GM10847 (cell line): ENCODE data around the gene INSRR.

Experiments used
- POLR2A ChIP-seq: IDR thresholded peaks from 2 replicates; pipeline ENCODE4 v1.6.1; 2011; ENCODE audit not compliant: insufficient read length; ENCODE audit errors: extremely low read depth

INSRR gene

DNA sequence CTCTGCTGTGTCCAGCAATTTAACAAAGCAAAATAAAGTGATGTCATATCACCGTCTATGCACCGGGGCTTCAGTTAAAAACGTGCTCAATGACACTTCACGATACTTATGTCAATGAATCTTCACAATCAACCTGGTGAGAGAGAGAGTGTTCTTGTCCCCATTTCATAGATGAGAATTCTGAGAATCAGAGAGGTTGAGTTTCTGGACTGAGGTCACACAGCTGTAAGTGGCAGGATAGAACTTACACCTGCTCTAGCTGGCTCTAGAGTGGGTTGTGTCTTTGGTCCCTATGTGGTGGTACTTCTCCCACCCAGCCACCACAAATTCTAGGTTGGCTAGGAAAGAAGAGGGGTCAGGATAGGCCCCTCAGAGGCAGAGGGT is 6.9 kb upstream of the INSRR start:
- TF ChIP-seq POLR2A = no peak

DNA sequence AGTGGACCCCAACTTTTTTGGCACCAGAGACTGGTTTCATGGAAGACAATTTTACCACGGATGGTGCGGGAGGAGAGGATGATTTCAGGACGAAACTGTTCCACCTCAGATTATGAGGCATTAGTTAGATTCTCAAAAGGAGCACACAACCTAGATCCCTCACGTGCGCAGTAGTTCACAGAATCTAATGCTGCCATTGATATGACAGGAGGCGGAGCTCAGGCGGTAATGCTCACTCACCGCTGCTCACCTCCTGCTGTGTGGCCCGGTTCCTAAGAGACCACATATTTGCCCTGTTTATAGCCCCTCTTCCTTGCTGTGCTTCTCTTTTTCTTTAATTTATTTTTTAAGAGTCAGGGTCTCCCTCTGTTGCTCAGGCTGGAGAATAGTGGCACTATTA is 6.3 kb upstream of the INSRR start:
- TF ChIP-seq POLR2A = no peak

DNA sequence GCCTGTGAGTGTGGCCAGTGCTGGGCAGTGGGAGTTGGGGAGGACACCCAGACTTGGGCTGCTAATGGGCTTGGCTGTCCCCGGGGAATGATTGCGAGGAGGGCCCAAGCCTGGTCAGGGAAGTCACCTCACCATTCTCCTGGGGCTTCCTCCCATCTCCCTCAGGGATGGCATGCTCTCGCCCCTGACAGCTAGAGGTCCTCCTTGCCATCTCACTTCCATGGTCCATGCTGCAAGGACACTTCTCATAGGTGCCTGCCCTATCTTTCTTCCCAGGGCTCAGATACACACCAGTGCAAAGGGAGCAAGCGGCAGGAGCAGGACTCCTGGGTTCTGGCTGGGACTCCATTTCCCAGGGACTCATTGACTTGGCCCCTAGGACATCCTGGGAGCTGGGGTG is 5.9 kb upstream of the INSRR start:
- TF ChIP-seq POLR2A = no peak

DNA sequence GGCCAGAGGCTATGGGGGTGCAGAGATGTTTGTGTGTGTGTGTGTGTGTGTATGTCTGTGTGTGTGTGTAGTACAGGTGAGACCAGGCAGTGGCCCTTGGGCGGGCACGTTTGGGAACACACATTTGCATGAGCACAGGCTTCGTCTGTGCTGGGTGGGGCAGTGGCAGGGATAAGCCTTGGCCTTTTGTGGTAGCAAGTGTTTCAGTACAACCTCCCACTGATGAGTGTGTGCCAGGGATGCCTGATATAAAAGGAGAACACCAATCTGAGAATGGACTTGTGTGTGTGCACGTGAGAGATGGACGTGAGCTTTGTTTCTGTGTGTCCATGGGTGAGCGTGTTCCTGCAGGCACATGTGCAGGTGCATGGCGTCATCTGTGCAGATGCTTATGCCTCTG is 4.7 kb upstream of the INSRR start:
- no peak for TF ChIP-seq POLR2A

DNA sequence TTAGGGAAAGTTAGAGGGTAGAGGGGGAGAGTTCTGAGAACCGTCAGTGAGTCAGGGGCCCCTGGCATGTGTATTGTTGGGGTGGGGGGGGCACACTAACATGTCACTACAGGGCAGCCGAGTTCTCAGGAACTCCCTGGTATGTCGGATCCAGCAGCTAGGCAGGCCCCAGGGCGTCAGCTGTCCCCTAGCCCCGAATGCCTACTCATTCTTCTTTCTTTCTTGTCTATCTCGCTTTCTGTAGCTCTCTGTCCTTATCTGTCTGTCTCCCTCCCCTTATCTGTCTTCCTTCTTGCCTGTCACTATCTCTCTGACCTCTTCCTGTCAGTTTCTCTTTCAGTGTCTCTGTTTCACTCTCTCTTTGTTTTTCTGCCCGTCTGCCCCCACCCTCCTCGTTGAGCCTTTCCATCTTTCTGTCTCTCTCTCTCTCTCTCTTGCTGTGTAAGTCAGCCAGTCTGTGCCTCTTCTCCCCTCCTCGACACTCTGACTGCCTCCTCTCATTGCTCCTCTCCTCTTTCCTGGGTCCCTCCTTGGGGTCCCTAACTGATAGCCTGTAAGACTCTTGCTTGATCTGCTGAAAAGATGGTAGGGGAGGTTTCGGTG is 4.2 kb upstream of the INSRR start:
- no peak for TF ChIP-seq POLR2A

DNA sequence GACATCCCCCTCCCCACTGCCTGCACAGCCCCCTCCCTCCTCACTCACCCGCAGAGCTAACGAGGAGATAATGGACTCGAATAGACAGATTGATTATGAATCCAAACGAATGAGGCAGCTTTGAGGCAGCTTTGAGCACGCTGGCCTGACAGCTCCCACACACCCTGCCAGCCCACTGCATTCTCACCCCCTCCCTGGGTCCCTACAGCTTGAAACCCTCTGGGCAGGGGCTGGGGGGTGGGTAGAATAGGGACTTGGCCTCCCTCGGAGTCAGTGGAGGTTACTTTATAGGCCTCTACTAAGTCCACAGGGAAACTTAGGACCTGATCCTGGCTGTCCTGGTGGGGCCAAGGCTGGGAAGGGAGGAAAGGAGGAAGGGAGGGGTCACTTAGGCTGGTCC is 3.7 kb upstream of the INSRR start:
- TF ChIP-seq POLR2A = no peak

DNA sequence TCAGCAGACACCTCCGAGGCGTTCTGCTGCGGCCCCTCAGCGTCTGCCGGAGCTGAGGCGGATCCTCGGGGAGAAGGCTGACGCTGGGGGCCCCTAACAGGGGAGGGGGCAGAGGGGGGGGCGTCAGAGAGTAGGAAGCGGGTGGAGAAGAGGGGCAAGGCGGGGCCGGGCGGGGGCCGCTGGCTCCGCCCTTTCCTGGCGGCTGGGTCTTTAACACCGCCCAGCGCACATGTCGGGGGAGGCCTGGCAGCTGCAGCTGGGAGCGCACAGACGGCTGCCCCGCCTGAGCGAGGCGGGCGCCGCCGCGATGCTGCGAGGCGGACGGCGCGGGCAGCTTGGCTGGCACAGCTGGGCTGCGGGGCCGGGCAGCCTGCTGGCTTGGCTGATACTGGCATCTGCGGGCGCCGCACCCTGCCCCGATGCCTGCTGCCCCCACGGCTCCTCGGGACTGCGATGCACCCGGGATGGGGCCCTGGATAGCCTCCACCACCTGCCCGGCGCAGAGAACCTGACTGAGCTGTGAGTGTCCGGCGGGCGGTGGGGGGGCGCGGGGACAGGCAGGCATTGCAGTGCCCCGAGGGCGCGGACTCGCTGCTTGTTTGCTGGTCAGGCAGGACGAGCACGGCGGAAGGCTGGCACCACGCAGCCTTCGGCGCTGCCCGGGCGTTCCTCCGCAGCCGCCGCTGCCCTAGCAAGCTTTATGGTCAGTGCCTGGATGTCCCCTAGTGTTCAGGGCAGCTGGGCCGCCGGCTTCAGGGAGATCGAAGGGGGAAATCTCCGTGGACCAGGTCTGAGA is 1.9 kb upstream of the INSRR start, which contains the start of gene NTRK1:
Gene NTRK1 (plus strand): TSS at position 238 of the 796 bp plus-strand sequence. CDS start 70 bp downstream, at position 308.
- no peak for TF ChIP-seq POLR2A

DNA sequence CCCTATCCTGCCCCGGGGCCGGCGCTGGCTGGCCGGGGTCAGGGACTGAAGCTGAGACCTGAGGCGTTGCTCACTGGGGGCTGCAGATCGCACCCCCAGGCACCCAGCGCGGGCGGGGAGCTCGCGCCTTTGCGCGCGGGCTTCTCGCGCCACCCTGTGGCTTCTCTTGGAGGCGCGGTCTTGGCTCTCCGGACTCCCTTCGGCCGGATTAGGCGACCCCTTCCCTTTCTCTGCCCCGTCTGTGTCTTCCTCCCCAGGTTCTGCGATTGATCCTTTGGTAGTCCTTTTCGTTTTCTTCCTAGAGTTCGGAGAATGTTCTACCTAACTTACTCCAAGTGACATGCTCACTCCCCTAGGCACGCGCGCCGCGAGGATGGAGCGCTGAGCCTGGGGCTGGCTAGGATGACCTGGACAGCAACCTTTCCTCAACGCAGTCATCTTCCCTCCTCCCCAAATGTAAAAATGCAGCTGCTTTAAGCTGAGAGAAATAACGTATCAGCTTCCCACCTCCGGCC is 1.3 kb upstream of the INSRR start:
- no peak for TF ChIP-seq POLR2A

DNA sequence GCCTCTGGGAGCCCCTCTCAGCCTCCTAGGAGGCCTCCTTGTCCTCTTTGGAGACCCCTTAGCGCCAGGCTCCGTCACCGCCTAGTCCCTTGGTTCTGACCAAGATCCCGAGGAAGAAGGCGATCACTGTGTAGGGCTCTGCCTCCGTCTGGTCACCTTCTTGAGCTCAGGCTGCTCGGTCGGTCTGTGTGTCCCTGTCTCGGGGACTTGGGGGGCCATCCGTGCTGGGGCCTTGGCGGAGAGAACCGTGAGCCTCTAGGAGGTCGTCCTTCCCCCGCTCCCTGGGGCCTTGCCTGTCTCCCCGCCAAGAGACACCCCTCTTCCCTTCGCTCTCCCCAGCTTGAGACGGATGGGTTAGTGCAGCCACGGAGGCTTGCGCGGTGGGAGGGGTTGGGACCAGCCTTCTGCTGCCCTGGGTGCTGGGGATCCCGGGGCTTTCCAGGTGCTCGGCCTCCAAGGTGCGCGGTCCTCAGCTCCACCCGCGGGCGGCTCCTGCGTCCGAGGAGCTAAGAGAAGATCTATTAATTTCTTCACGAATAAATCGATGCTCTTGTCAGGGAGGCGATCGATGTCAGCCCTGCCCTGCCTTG is 701 bp upstream of the INSRR start:
- no peak for TF ChIP-seq POLR2A

DNA sequence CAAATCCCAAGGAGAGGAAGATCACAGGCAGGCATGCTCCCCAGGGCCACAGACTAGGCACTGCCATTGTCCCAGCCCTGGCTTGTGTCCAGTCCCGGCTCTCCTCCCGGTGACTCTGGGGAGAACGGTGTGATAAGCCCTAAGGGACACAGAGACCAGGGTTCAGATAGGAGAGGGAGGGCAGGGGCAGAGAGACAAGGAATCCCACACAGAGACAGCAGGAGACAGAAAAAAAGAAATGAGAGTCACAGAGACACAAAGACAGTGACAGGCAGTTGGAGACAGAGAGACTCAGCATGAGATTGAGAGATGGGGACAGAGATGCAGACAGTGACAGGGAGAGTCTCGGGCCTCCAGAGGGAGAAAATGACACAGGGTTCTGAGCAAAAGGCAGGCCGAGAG is 361 bp downstream of the INSRR start:
- TF ChIP-seq POLR2A = no peak

DNA sequence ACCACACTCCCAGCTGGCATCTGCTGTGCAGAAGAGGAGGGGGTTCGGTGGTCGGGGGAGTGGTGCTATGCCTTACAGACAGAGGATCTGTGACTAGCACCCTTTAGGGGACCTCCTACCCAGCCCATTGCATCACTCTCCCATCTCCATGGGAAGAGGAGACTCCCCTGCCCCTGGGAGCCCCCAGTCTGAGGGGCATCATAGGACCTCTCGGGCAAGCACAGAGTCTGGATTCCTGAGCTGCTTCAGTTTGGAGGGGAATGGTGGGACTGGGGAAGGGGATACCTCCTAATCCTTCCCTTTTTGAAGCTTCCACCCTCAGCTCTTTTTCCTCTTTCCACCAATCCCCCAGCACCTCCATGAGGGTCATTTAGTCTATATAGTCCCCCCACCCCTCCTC is 1.4 kb downstream of the INSRR start:
- no peak for TF ChIP-seq POLR2A

DNA sequence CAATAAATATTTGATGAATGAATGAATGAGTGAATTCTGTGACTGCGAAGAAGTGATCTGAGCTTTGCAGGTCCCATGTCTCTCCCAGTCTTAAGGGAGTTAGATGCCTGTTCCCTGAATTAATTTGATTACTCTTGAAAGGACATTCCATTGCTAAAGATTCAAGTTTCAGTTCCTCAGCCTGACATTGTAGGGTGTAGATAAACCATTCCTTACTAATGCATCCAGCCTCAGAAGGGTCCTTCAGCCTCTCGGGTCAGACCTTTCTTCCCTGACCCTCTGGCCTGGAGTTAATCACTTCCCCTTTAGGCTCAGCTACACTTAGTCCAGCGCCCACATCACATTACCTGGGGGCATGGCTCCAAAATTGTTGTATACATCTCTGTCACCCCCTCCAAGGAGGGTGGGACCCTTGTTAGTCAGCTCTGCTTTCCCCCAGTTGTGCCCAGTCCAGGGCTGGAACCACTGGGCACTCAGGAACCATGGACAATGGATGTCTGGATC is 2.6 kb downstream of the INSRR start:
- no peak for TF ChIP-seq POLR2A

DNA sequence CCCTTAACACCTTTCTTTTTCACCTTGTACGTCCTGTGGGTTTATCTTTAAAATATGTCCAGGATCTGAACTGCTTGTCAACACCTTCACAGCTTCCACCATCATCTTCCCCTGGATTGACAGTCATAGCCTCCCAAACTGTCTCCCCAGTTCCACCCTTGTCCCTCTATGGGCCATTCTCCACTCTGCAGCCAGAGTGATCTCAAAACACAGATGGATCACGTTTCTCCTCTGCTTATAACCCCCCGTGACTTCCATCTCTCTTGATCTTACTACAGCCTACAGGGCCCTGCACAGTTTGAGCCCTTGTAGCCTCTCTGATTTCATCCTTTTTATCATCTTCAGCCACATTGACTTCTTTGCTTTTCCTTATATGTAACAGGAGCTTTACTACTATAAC is 4.3 kb downstream of the INSRR start:
- no peak for TF ChIP-seq POLR2A

DNA sequence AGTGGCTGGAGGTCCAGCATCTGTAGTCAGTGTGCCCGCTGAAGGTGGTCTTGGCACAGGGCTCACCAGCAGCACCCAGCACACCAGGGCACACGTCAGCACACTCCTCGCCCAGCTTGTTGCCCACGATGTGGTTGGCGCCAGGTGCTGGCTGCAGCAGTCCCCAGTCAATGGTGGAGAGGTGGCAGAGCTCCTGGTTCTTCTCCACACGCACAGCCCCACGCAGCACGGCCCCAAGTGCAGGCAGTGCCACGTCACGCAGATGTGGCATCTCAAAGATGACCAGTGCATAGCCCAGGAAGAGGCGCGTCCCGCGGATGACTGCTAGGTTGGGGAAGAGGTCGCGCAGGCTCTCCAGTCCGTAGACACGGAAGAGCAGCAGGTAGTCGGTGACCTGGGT is 5.2 kb downstream of the INSRR start:
- no peak for TF ChIP-seq POLR2A

DNA sequence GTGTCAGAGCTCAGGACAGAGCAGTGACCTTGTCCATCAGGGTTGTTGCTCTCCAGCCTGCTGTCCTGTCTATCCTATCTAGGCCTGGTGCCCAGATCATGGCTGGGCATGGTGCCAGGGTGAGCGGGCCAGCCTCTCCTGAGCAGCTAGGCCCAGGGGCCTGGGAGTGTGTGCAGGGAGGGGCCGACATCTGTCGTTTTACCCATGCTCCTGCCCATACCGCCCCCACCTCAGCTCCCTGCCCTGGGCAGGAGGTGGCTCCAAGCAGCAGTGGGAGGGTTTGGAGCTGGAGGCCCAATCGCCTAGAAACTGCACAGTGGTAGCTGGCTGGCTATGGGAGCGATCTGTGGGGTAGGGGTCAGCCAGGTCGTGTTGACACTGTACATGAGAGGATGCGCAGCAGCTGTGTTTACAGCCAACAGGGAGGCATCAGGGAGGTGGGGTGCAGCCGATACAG is 6.5 kb downstream of the INSRR start:
- no peak for TF ChIP-seq POLR2A
